ENCODE data around the gene CMIP. TPM values are rescaled to one million over a fixed set of nuclear protein-coding genes. Genes with fewer than 3 reads are reported as not detected.

The CMIP gene
- total RNA-seq, 4 donors from 2014 or later = 63.9 to 89.9 (median 70.0) TPM

DNA sequence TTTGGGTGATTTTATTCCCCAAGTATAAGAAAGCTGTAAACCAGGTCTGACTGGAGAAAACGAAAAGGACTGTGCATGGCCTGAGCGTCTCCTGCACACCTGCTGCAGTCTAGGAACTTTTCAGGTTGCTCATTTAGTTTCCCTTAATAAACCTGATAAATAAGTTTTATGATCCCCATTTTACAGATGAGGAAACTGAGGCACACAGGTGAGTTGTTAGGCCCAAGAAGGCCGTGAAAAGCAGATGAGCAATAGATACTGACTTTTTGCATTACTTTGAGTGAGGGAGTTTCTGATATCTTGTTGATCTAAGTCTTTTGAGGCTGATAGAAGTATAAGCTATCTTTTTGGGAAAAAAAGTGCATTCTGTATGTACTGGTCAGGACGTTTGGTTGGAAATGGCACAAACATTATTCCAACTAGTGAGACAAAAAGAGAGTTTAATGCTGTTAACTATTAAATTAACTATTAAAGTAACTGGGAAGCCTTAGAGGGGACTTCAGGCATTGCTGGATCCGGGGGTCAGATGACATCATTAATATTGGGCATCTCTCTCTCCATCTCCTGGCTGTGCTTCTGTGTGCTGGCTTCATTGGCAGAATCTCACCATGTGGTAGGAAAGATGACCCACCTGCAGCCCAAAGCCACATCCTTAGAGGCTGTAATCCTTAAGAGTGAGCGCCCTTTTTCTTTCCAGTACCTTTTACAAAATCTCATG lies 163.4 kb downstream of the CMIP start:
- no peaks in the 10 kb centered on the region for H3K9me3 ChIP-seq
- peak overlapping the region; percentile 6 for H3K27ac ChIP-seq
- DNase-seq (ENCODE audit: low spot score in 2 of 2) = no peak
- peaks cover 61% of the 10 kb centered on the region for H3K4me1 ChIP-seq
- H3K36me3 ChIP-seq = peaks cover 11% of the 10 kb centered on the region
- H3K27me3 ChIP-seq = no peaks in the 10 kb centered on the region
- H3K4me3 ChIP-seq = no peak overlapping the region
- 94% methylated on average over 6 of the region's 6 CpGs for WGBS
- no peak for TF ChIP-seq POLR2A (IDR thresholded peaks at IDR 0.05)
- TF ChIP-seq POLR2AphosphoS5 (IDR thresholded peaks at IDR 0.05) = no peak
- TF ChIP-seq, protein P1, sequence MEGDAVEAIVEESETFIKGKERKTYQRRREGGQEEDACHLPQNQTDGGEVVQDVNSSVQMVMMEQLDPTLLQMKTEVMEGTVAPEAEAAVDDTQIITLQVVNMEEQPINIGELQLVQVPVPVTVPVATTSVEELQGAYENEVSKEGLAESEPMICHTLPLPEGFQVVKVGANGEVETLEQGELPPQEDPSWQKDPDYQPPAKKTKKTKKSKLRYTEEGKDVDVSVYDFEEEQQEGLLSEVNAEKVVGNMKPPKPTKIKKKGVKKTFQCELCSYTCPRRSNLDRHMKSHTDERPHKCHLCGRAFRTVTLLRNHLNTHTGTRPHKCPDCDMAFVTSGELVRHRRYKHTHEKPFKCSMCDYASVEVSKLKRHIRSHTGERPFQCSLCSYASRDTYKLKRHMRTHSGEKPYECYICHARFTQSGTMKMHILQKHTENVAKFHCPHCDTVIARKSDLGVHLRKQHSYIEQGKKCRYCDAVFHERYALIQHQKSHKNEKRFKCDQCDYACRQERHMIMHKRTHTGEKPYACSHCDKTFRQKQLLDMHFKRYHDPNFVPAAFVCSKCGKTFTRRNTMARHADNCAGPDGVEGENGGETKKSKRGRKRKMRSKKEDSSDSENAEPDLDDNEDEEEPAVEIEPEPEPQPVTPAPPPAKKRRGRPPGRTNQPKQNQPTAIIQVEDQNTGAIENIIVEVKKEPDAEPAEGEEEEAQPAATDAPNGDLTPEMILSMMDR (IDR thresholded peaks at IDR 0.05) = no peak
- TF ChIP-seq EP300 (IDR thresholded peaks at IDR 0.05) = no peak

DNA sequence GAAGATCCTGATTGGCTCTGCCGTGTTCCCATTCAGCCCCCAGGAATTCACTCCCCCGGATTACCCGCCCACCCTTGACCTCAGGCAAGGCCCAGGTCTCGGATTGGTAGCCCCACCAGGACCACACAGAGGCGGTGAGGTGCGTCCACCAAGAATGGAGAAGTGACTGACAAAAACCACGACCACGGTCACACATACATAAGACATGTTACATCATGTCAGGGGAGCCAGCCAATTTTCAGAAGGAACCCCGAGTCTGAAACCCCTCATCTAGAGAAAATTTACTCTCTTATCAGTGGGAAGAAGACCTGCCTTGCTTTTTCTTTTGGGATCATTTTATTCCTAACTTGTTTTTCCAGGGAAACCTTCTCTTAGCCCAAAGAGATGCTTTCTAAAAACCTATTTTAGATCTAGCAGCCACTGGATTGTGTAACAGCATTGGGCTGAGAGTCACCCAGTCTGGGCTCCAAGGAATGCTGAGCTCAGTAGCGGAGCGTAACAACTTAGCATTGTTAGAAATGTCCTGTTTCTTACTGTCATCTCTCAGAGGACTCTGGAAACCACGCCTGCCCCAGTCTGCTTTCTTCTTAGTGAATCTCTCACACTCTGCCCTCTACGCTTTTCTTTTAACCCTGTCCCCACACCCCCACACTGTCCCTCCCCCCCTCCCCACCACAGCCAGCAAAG lies 164.1 kb downstream of the CMIP start:
- H3K9me3 ChIP-seq = no peaks in the 10 kb centered on the region
- no peak for TF ChIP-seq POLR2AphosphoS5 (IDR thresholded peaks at IDR 0.05)
- TF ChIP-seq POLR2A (IDR thresholded peaks at IDR 0.05) = no peak
- TF ChIP-seq EP300 (IDR thresholded peaks at IDR 0.05) = no peak
- TF ChIP-seq, protein P1 (IDR thresholded peaks at IDR 0.05) = no peak
- H3K4me3 ChIP-seq = no peak overlapping the region
- WGBS = 62% methylated on average over 13 of the region's 13 CpGs
- H3K36me3 ChIP-seq = peaks cover 11% of the 10 kb centered on the region
- H3K4me1 ChIP-seq = peaks cover 64% of the 10 kb centered on the region
- peak in 1 of 2 donors; percentile 70 for DNase-seq (ENCODE audit: low spot score in 2 of 2)
- H3K27me3 ChIP-seq = no peaks in the 10 kb centered on the region
- peak overlapping the region; percentile 36 for H3K27ac ChIP-seq

DNA sequence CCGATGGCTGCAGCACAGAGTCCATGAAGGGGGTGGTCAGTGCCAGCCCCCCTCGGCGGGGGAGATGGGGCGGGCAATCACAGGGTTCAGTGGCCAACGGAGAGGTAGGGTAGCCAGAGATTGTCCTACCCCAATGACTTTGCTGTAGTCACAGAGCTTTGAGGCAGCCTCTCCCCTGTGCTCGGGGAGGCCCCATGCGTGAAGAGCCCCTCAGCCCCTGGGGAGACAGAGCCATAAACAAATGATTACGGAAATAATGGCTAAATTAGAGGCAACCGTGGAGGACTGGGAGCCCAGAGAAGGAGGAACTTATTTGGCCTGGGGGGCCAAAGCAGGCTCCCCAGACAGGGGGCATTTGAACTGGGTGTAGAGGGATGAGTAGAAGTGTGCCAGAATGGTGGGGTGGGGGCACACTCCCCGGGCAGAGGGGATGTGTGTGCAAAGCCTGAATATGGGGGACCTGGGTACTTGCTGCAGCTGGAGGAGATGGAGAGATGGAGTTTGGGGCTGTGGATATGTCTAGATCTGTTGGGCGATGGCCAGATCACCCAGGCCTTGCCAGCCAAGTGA lies 164.8 kb downstream of the CMIP start:
- Histone ChIP-seq H3K27me3 (no peaks in the 10 kb centered on the region), H3K27ac (peak overlapping the region; percentile 36), H3K4me3 (peak overlapping the region; percentile 16), H3K9me3 (no peaks in the 10 kb centered on the region), H3K36me3 (peaks cover 11% of the 10 kb centered on the region), H3K4me1 (peaks cover 64% of the 10 kb centered on the region)
- TF ChIP-seq POLR2AphosphoS5 (IDR thresholded peaks at IDR 0.05) (no peak), POLR2A (IDR thresholded peaks at IDR 0.05) (no peak), EP300 (IDR thresholded peaks at IDR 0.05) (no peak)
- TF ChIP-seq, protein P1 (IDR thresholded peaks at IDR 0.05) = no peak
- 83% methylated on average over 11 of the region's 11 CpGs for WGBS
- no peak for DNase-seq (ENCODE audit: low spot score in 2 of 2)

DNA sequence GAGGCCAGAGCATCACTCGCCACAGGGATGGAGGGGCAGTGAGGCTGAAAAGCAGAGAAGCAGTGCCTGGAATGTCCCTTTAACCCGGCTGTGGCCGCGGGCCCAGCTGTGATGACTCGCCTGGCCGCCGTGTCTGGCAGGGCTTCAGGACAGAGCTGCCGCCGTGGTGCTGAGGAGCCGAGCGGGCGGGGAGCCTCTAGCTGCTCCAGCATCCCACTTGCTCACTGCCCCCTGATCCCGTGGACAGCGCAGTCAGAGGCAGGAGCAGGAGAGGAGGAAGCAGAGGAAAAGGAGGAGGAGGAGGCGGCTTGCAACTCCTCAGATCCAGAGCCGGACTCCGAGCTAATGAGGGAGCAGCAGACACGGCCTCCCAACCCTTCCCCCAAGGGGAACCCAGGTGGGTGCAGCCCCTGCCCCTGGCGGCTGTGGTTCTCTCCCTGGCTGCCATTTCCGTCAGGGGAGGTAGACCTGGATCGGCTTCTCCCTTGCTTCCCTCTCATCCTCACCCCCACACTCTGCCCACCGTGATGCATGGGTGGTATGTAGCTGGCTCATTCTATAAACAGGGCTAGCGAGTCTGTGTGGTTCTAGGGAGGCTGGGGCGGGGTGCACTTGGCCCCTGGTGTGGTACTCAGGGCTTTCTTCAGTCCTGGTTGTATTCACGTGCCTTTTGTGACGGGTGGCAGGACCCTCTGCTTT lies 165.7 kb downstream of the CMIP start:
- Histone ChIP-seq H3K4me1 (peaks cover 58% of the 10 kb centered on the region), H3K4me3 (peak overlapping the region; percentile 16), H3K36me3 (peaks cover 11% of the 10 kb centered on the region), H3K9me3 (no peaks in the 10 kb centered on the region), H3K27ac (no peak overlapping the region), H3K27me3 (no peaks in the 10 kb centered on the region)
- WGBS = 30% methylated on average over 3 of the region's 26 CpGs
- peak in 1 of 3 donors; percentile 40 for TF ChIP-seq POLR2AphosphoS5 (IDR thresholded peaks at IDR 0.05)
- TF ChIP-seq EP300 (IDR thresholded peaks at IDR 0.05) = no peak
- no peak for TF ChIP-seq POLR2A (IDR thresholded peaks at IDR 0.05)
- TF ChIP-seq, protein P1 (IDR thresholded peaks at IDR 0.05) = no peak
- peak in 1 of 2 donors; percentile 87 for DNase-seq (ENCODE audit: low spot score in 2 of 2)
